ENCODE measurements around the gene ARHGEF16. TPM values are rescaled to one million over a fixed set of nuclear protein-coding genes. Genes with fewer than 3 reads are reported as not detected.

ARHGEF16 gene
- polyA plus RNA-seq, 1 experiment: not detected

GRCh38 chr1:3523980-3524379 lies 69.5 kb downstream of the ARHGEF16 start:
- Histone ChIP-seq H3K4me3 (ENCODE audit: low read depth, low read length) (no peak overlapping the region), H3K27me3 (ENCODE audit: control insufficient read depth, insufficient read depth, low read length) (no peaks in the 10 kb centered on the region), H3K27ac (ENCODE audit: low read depth, low read length) (no peak overlapping the region), H3K9me3 (ENCODE audit: control insufficient read depth, insufficient read depth, low read length) (no peaks in the 10 kb centered on the region; the same call in 1 of the 2 replicates)
- DNase-seq (ENCODE audit: low read depth, low spot score): no peak
- POLR2A ChIA-PET: no interaction called here
- no peak for TF ChIP-seq CTCF (IDR thresholded peaks at IDR 0.05; ENCODE audit: low read depth, low read length)
- CTCF ChIA-PET: no interaction called here

- Histone ChIP-seq H3K9me3 (ENCODE audit: control insufficient read depth, insufficient read depth, low read length) (no peaks in the 10 kb centered on the region; the same call in 1 of the 2 replicates), H3K27me3 (ENCODE audit: control insufficient read depth, insufficient read depth, low read length) (no peaks in the 10 kb centered on the region), H3K27ac (ENCODE audit: low read depth, low read length) (no peak overlapping the region), H3K4me3 (ENCODE audit: low read depth, low read length) (no peak overlapping the region)
- ChIA-PET POLR2A (no interaction called here), CTCF (no interaction called here)
- no peak for TF ChIP-seq CTCF (IDR thresholded peaks at IDR 0.05; ENCODE audit: low read depth, low read length)
- DNase-seq (ENCODE audit: low read depth, low spot score): no peak
These were observed 70.2 kb downstream of the ARHGEF16 start for GRCh38 chr1:3524556-3525203.

- TF ChIP-seq CTCF (IDR thresholded peaks at IDR 0.05; ENCODE audit: low read depth, low read length): no peak
- no peak for DNase-seq (ENCODE audit: low read depth, low spot score)
- no peak overlapping the region for H3K27ac ChIP-seq (ENCODE audit: low read depth, low read length)
- H3K4me3 ChIP-seq (ENCODE audit: low read depth, low read length): no peak overlapping the region
- ChIA-PET CTCF (interaction anchor here (1.0 kb wide), 1 partner anchor 39 kb away, joined by 3 read pairs; no protein-coding TSS in a partner anchor), POLR2A (no interaction called here)
- no peaks in the 10 kb centered on the region for H3K27me3 ChIP-seq (ENCODE audit: control insufficient read depth, insufficient read depth, low read length)
- H3K9me3 ChIP-seq (ENCODE audit: control insufficient read depth, insufficient read depth, low read length): no peaks in the 10 kb centered on the region; the same call in 1 of the 2 replicates
These were observed 71.4 kb downstream of the ARHGEF16 start for GRCh38 chr1:3525551-3526482.

GRCh38 chr1:3527774-3528173 lies 73.3 kb downstream of the ARHGEF16 start:
- Histone ChIP-seq H3K4me3 (ENCODE audit: low read depth, low read length) (no peak overlapping the region), H3K27ac (ENCODE audit: low read depth, low read length) (no peak overlapping the region), H3K27me3 (ENCODE audit: control insufficient read depth, insufficient read depth, low read length) (no peaks in the 10 kb centered on the region), H3K9me3 (ENCODE audit: control insufficient read depth, insufficient read depth, low read length) (no peaks in the 10 kb centered on the region; the same call in 1 of the 2 replicates)
- POLR2A ChIA-PET: no interaction called here
- DNase-seq (ENCODE audit: low read depth, low spot score): no peak
- TF ChIP-seq CTCF (IDR thresholded peaks at IDR 0.05; ENCODE audit: low read depth, low read length): no peak
- CTCF ChIA-PET: no interaction called here
